ENCODE measurements around the gene TBCCD1.

TBCCD1 gene

GRCh38 chr3:186592682-186593081 lies 25.5 kb upstream of the TBCCD1 start:
- TF ChIP-seq, protein P1, sequence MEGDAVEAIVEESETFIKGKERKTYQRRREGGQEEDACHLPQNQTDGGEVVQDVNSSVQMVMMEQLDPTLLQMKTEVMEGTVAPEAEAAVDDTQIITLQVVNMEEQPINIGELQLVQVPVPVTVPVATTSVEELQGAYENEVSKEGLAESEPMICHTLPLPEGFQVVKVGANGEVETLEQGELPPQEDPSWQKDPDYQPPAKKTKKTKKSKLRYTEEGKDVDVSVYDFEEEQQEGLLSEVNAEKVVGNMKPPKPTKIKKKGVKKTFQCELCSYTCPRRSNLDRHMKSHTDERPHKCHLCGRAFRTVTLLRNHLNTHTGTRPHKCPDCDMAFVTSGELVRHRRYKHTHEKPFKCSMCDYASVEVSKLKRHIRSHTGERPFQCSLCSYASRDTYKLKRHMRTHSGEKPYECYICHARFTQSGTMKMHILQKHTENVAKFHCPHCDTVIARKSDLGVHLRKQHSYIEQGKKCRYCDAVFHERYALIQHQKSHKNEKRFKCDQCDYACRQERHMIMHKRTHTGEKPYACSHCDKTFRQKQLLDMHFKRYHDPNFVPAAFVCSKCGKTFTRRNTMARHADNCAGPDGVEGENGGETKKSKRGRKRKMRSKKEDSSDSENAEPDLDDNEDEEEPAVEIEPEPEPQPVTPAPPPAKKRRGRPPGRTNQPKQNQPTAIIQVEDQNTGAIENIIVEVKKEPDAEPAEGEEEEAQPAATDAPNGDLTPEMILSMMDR (IDR thresholded peaks at IDR 0.05) = no peak

- TF ChIP-seq, protein P1 (IDR thresholded peaks at IDR 0.05) = no peak
These were observed 23.6 kb upstream of the TBCCD1 start for GRCh38 chr3:186590580-186591295.

DNA sequence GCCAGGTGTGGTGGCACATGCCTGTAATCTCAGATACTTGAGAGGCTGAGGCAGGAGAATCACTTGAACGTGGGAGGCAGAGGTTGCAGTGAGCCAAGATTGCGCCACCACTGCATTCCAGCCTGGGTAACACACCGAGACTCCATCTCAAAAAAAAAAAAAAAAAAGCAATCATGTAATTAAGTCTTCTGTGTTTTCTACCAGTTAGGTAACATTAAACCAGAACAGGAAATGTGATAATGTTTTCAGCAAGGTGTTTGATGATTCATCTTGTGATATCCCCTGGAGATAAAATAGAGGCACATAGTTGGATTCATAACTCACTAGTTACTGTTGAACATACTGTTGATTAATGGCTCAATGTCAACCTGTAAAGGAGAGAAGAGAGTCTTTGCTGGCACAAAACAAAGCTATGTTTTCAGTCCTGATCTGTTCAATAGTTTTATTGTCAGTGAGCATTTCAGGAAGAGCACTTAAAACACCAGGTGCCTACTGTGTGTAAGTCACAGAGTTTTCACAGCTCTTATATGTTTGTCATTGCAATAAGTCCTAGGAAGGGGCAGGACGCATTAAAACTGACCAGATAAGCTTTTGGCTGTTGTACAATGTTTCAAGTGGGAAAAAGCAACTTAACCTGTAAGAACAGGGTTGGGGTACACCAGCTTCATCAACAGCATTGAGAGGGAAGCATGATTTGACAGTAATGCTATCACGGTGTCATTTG lies 22.9 kb upstream of the TBCCD1 start:
- TF ChIP-seq, protein P1 (IDR thresholded peaks at IDR 0.05) = no peak

- TF ChIP-seq, protein P1 (IDR thresholded peaks at IDR 0.05) = peak; percentile 42; the same call in 1 of the 2 replicates
These were observed 22.0 kb upstream of the TBCCD1 start for GRCh38 chr3:186589121-186589520.

DNA sequence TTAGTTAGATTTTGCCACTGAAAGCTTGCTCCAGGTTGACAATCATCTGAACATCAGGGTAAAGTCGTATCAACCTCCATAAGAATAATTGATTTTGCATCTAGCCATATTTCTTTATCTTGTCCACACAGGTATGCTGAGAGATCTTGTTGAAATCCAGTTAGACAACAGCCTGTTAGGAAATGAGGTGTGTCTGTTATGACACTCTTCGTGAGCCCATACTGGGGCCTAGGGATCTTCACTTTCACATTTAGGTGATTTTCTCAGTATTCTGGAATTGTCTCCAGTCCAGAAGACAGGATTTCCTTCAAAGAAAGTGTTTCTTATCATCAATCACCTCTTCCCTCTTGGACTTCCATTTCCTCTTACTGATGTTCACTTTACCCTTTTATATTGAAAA lies 21.5 kb upstream of the TBCCD1 start:
- TF ChIP-seq, protein P1 (IDR thresholded peaks at IDR 0.05) = no peak

DNA sequence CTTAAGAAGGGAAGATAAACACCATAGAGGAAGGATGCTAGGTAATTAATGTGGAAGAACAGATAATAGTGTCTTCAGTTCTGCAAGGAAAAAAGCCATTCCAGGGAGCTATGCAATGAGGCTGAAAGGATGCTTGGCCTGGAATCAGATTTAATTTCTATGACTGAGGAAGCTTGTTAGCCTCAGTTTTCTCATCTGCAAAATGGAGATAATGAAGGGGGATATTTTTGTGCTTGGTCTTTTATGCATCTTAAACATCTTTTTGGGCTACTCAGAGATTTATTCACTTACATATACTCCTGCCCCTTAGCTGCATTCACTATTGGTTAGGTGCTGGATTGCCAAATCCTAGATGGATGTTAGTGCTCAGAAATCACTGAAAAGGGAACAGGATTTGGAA lies 20.0 kb upstream of the TBCCD1 start:
- TF ChIP-seq, protein P1 (IDR thresholded peaks at IDR 0.05) = no peak

DNA sequence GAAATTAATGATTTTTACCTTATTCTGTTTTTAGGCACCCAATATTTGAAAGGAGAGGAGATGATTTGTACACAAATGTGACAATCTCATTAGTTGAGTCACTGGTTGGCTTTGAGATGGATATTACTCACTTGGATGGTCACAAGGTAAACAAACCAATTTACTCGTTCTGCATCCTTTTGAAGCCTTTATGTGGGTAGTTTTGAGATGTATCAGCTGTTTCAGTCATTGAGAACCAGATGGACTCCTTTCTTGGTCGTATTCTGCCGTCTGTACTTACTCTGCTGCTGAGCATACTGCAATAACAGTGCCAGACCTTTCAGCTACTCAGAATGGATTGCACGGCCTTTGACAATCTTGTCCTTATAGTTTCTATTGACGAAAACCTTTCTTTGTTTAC lies 16.7 kb upstream of the TBCCD1 start:
- TF ChIP-seq, protein P1 (IDR thresholded peaks at IDR 0.05) = no peak

All from LNCAP (cell line).